ENCODE measurements around the gene KCNC1. TPM values are rescaled to one million over a fixed set of nuclear protein-coding genes. Genes with fewer than 3 reads are reported as not detected.

KCNC1 gene
- total RNA-seq, 1 experiment from 2014 or later: 0.04 TPM

DNA sequence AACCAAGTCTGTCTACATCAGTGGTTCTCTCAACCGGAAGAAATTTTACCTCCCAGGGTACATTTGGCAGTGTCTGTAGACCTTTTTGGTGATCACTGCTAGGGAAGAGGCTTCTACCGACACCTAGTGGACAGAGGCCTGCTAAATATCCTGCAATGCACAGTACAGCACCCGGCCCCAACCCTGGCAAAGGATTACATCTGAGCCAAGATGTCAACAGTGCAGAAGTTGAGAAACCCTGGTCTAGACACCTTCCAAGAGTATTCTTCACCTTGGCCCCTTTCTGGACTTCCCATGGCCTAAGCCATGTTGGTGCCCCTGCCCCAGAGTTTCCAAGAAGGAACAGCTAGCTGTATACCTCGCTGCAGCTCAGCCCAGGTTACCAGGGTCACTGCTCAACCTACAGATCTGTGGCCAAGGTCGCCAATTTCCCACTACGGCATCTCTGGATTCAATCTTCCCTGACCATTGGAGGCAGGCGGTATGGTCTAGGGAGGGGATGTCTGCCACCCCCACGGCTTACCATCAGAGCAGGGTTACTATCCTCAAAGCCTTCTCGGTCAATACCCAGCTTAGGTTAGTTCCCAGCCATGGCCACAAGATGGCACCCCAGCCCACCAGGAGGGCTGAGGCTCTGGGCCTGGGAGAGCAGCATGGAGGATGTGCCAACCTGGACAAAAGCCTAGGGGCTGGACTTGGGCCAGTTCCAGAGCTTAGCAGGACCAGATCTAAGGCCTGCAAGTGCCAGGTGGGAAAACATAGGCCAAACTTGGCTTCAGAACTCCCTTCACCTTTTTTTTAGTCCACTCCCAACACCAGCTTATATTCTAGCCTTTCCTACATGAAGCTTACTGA, 3.7 kb upstream of the KCNC1 start:
- peak; percentile 85 for DNase-seq
- Histone ChIP-seq H4K20me1 (ENCODE audit: control insufficient read depth, insufficient read depth, insufficient read length) (no peaks in the 10 kb centered on the region), H2AK5ac (ENCODE audit: insufficient read length, low read length) (no peak overlapping the region), H4K5ac (ENCODE audit: insufficient read length, low read depth, low read length) (no peak overlapping the region), H3K27ac (ENCODE audit: insufficient read length, low read depth, low read length) (no peak overlapping the region), H3K79me2 (ENCODE audit: insufficient read depth, low read length) (no peaks in the 10 kb centered on the region), H2BK12ac (ENCODE audit: insufficient read length, low read depth, low read length) (no peak overlapping the region), H2AFZ (ENCODE audit: low read length) (no peak overlapping the region), H2BK5ac (ENCODE audit: insufficient read length, low read length) (no peak overlapping the region), H2BK15ac (ENCODE audit: low read depth, low read length) (no peak overlapping the region), H3K23ac (ENCODE audit: insufficient read length, low read depth, low read length) (no peak overlapping the region), H3K18ac (ENCODE audit: insufficient read length, low read depth, low read length) (no peak overlapping the region), H4K8ac (replicated peaks; ENCODE audit: insufficient read length, low read depth, low read length) (no peak overlapping the region), H3K9me3 (ENCODE audit: control insufficient read depth, low read depth, low read length) (no peaks in the 10 kb centered on the region), H3T11ph (ENCODE audit: low read length) (no peak overlapping the region), H3K4me1 (ENCODE audit: insufficient read depth, low read length) (no peaks in the 10 kb centered on the region), H3K9ac (ENCODE audit: extremely low read depth, insufficient read length, low read length) (no peak overlapping the region), H3K56ac (ENCODE audit: insufficient read length, low read depth, low read length) (no peak overlapping the region), H3K14ac (ENCODE audit: insufficient read depth, low read length) (no peak overlapping the region), H3K79me1 (ENCODE audit: insufficient read depth, low read depth, low read length, poor library complexity, severe bottlenecking) (no peaks in the 10 kb centered on the region), H2BK120ac (ENCODE audit: low read depth, low read length, poor library complexity, severe bottlenecking) (no peak overlapping the region), H3K4ac (ENCODE audit: low read depth, low read length) (no peak overlapping the region), H3K4me2 (ENCODE audit: insufficient read depth, insufficient read length, low read length) (no peak overlapping the region), H4K91ac (ENCODE audit: insufficient read length, low read depth, low read length) (no peak overlapping the region), H2BK20ac (ENCODE audit: low read depth, low read length, poor library complexity, severe bottlenecking) (no peak overlapping the region), H3K27me3 (ENCODE audit: insufficient read depth, low read length) (peaks cover 10% of the 10 kb centered on the region; the same call in 1 of the 2 replicates), H3K23me2 (ENCODE audit: insufficient read length, low read depth, low read length, poor library complexity, severe bottlenecking) (peaks cover 5% of the 10 kb centered on the region)
- no CpG with 5 or more reads among the region's 9 CpGs for WGBS (ENCODE audit: extremely low coverage, insufficient read length, low lambda C conversion rate)
- H3K27ac Mint-ChIP-seq: no peak overlapping the region
- H3K9me3 Mint-ChIP-seq: no peaks in the 10 kb centered on the region
- H3K4me3 Mint-ChIP-seq: no peak overlapping the region; a peak in 1 of 5 replicates
- H3K36me3 Mint-ChIP-seq (ENCODE audit: insufficient read depth in 1 of 3, low read depth in 3 of 3): no peaks in the 10 kb centered on the region
- H3K27me3 Mint-ChIP-seq (ENCODE audit: low read depth): peaks cover 68% of the 10 kb centered on the region
- TF ChIP-seq, protein P1, sequence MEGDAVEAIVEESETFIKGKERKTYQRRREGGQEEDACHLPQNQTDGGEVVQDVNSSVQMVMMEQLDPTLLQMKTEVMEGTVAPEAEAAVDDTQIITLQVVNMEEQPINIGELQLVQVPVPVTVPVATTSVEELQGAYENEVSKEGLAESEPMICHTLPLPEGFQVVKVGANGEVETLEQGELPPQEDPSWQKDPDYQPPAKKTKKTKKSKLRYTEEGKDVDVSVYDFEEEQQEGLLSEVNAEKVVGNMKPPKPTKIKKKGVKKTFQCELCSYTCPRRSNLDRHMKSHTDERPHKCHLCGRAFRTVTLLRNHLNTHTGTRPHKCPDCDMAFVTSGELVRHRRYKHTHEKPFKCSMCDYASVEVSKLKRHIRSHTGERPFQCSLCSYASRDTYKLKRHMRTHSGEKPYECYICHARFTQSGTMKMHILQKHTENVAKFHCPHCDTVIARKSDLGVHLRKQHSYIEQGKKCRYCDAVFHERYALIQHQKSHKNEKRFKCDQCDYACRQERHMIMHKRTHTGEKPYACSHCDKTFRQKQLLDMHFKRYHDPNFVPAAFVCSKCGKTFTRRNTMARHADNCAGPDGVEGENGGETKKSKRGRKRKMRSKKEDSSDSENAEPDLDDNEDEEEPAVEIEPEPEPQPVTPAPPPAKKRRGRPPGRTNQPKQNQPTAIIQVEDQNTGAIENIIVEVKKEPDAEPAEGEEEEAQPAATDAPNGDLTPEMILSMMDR (conservative IDR thresholded peaks at IDR 0.05): peak; percentile 67
- peaks cover 2 to 10% of the 10 kb centered on the region in 2 experiments; a peak in 2 of 4 replicates for H3K4me1 Mint-ChIP-seq
